Astrocyte (in vitro differentiated cells and primary cell): Measurements from ENCODE around the gene VPS37B. TPM values are rescaled to one million over a fixed set of nuclear protein-coding genes. Genes with fewer than 3 reads are reported as not detected.

Experiments
- DNase-seq: peaks from one replicate; pipeline ENCODE4 v3.0.0-alpha.2; 2010; ENCODE audit warnings: low read depth
- FAIRE-seq: peaks from 2 replicates; lab custom pipeline; 2011; peaks lifted over from hg19 to GRCh38; lab: Jason Lieb, UNC
- H2AFZ ChIP-seq: 2 replicates; pipeline ENCODE4 v1.6.0; 2012; ENCODE audit warnings: low read depth, low read length, inconsistent platforms
- H3K27ac ChIP-seq: 2 replicates; pipeline ENCODE4 v1.5.1; 2011; ENCODE audit warnings: low read depth, low read length, inconsistent platforms
- H3K27me3 ChIP-seq: 2 replicates; pipeline ENCODE4 v1.6.0; 2011; ENCODE audit warnings: low read length, inconsistent platforms; ENCODE audit not compliant: insufficient read depth
- H3K36me3 ChIP-seq: 2 replicates; pipeline ENCODE4 v1.5.1; 2011; ENCODE audit warnings: low read length, inconsistent platforms; ENCODE audit not compliant: insufficient read depth
- H3K4me1 ChIP-seq: 2 replicates; pipeline ENCODE4 v1.5.1; 2011; ENCODE audit warnings: low read length, inconsistent platforms; ENCODE audit not compliant: insufficient read depth
- H3K4me2 ChIP-seq: 2 replicates; pipeline ENCODE4 v1.6.0; 2012; ENCODE audit warnings: low read length, inconsistent platforms
- H3K4me3 ChIP-seq: 2 replicates; pipeline ENCODE4 v1.5.1; 2011; ENCODE audit warnings: low read depth, mild to moderate bottlenecking, low read length, inconsistent platforms; ENCODE audit not compliant: insufficient read depth
- H3K79me2 ChIP-seq: 2 replicates; pipeline ENCODE4 v1.6.0; 2012; ENCODE audit warnings: mild to moderate bottlenecking, low read length, inconsistent platforms; ENCODE audit not compliant: insufficient read depth
- H3K9ac ChIP-seq: 2 replicates; pipeline ENCODE4 v1.6.0; 2012; ENCODE audit warnings: mild to moderate bottlenecking, low read length, inconsistent platforms
- H3K9me3 ChIP-seq: 2 replicates; pipeline ENCODE4 v1.5.1; 2012; ENCODE audit warnings: low read depth, mild to moderate bottlenecking, low read length, inconsistent platforms; ENCODE audit not compliant: insufficient read depth
- H4K20me1 ChIP-seq: 2 replicates; pipeline ENCODE4 v1.6.0; 2012; ENCODE audit warnings: low read length, inconsistent platforms; ENCODE audit not compliant: insufficient read depth
- H3K27ac Mint-ChIP-seq: one replicate; pipeline ENCODE4 v1.8.0; 2021; ENCODE audit warnings: mild to moderate bottlenecking, mixed read lengths; ENCODE audit not compliant: unreplicated experiment
- H3K27me3 Mint-ChIP-seq: one replicate; pipeline ENCODE4 v1.8.0; 2021; ENCODE audit warnings: low read depth, mixed read lengths; ENCODE audit not compliant: unreplicated experiment
- H3K36me3 Mint-ChIP-seq: one replicate; pipeline ENCODE4 v1.8.0; 2021; ENCODE audit warnings: low read depth, mixed read lengths; ENCODE audit not compliant: unreplicated experiment
- H3K4me1 Mint-ChIP-seq: one replicate; pipeline ENCODE4 v1.8.0; 2021; ENCODE audit warnings: low read depth, mixed read lengths; ENCODE audit not compliant: unreplicated experiment
- H3K4me3 Mint-ChIP-seq: one replicate; pipeline ENCODE4 v1.8.0; 2021; ENCODE audit warnings: mild to moderate bottlenecking, moderate library complexity, mixed read lengths; ENCODE audit not compliant: unreplicated experiment
- H3K9me3 Mint-ChIP-seq: one replicate; pipeline ENCODE4 v1.8.0; 2021; ENCODE audit warnings: mild to moderate bottlenecking, mixed read lengths; ENCODE audit not compliant: unreplicated experiment
- CTCF ChIP-seq: IDR thresholded peaks from 2 replicates; pipeline ENCODE4 v1.5.1; 2011; ENCODE audit warnings: low read depth, mild to moderate bottlenecking, inconsistent platforms, low read length, moderate library complexity; ENCODE audit not compliant: insufficient read depth
- EZH2 ChIP-seq: IDR thresholded peaks from 2 replicates; pipeline ENCODE4 v1.6.1; 2012; ENCODE audit warnings: mild to moderate bottlenecking, low read length, inconsistent platforms; ENCODE audit not compliant: insufficient read depth
- total RNA-seq: library from RNA; stranded (reverse); gene quantifications from 2 replicates; pipeline ENCODE4 v1.2.1, GENCODE V29; 2021

VPS37B gene
- total RNA-seq, 1 donor from 2014 or later: 31.4 TPM

GRCh38 chr12:122838841-122839240 is 57.1 kb downstream of the VPS37B start:
- Mint-ChIP-seq H3K4me1 (peaks cover 24% of the 10 kb centered on the region), H3K36me3 (peaks cover 3% of the 10 kb centered on the region), H3K27ac (no peak overlapping the region), H3K27me3 (no peaks in the 10 kb centered on the region), H3K9me3 (peaks cover 2% of the 10 kb centered on the region), H3K4me3 (no peak overlapping the region)
- H3K4me3 ChIP-seq: no peak overlapping the region
- no peaks in the 10 kb centered on the region for H3K36me3 ChIP-seq
- peaks cover 27% of the 10 kb centered on the region for H3K4me1 ChIP-seq
- H4K20me1 ChIP-seq: no peaks in the 10 kb centered on the region
- H3K79me2 ChIP-seq: peaks cover 8% of the 10 kb centered on the region
- DNase-seq (no peak), FAIRE-seq (no peak)
- TF ChIP-seq EZH2 (no peak), CTCF (no peak)
- H3K27ac ChIP-seq: no peak overlapping the region
- no peak overlapping the region for H3K4me2 ChIP-seq
- no peaks in the 10 kb centered on the region for H3K27me3 ChIP-seq
- no peaks in the 10 kb centered on the region for H3K9me3 ChIP-seq
- H2AFZ ChIP-seq: no peak overlapping the region
- H3K9ac ChIP-seq: no peak overlapping the region

GRCh38 chr12:122837306-122838265 is 58.3 kb downstream of the VPS37B start:
- H3K36me3 ChIP-seq: no peaks in the 10 kb centered on the region
- no peaks in the 10 kb centered on the region for H3K9me3 ChIP-seq
- H3K27ac ChIP-seq: no peak overlapping the region
- H3K36me3 Mint-ChIP-seq: peaks cover 3% of the 10 kb centered on the region
- H3K4me3 ChIP-seq: no peak overlapping the region
- no peak overlapping the region for H3K4me2 ChIP-seq
- H3K4me1 Mint-ChIP-seq: peaks cover 24% of the 10 kb centered on the region
- no peaks in the 10 kb centered on the region for H4K20me1 ChIP-seq
- FAIRE-seq (no peak), DNase-seq (no peak)
- TF ChIP-seq EZH2 (no peak), CTCF (no peak)
- H3K79me2 ChIP-seq: peaks cover 8% of the 10 kb centered on the region
- H3K9me3 Mint-ChIP-seq: peaks cover 2% of the 10 kb centered on the region
- H2AFZ ChIP-seq: no peak overlapping the region
- no peak overlapping the region for H3K27ac Mint-ChIP-seq
- no peaks in the 10 kb centered on the region for H3K27me3 ChIP-seq
- H3K4me3 Mint-ChIP-seq: peak overlapping the region; percentile 86
- peaks cover 27% of the 10 kb centered on the region for H3K4me1 ChIP-seq
- H3K27me3 Mint-ChIP-seq: no peaks in the 10 kb centered on the region
- no peak overlapping the region for H3K9ac ChIP-seq
